Measurements from ENCODE around the gene HAND1. TPM values are rescaled to one million over a fixed set of nuclear protein-coding genes. Genes with fewer than 3 reads are reported as not detected.
"Not testable (repeated sequence)": the region's sequence is repeated elsewhere in the genome, so short reads cannot be mapped to it uniquely, and the experiment has no call there.

HAND1 gene
- total RNA-seq, 1 donor from 2014 or later: not detected

GRCh38 chr5:154518438-154518867, 40.4 kb upstream of the HAND1 start:
- no peak for DNase-seq (ENCODE audit: extremely low spot score in 2 of 2)
- no peaks in the 10 kb centered on the region for H3K36me3 ChIP-seq
- TF ChIP-seq CTCF (IDR thresholded peaks at IDR 0.05) (no peak), POLR2AphosphoS5 (IDR thresholded peaks at IDR 0.05; ENCODE audit: insufficient read depth in 1 of 2, low read depth in 1 of 2) (no peak), POLR2A (IDR thresholded peaks at IDR 0.05) (no peak)
- no peaks in the 10 kb centered on the region for H3K9me3 ChIP-seq
- no peak overlapping the region for H3K4me3 ChIP-seq
- H3K4me1 ChIP-seq: peaks cover 8% of the 10 kb centered on the region
- no peaks in the 10 kb centered on the region for H3K27me3 ChIP-seq
- H3K27ac ChIP-seq: no peak overlapping the region
- intact Hi-C loops (cut with DNase I): no loop called here

GRCh38 chr5:154517810-154518437, 39.9 kb upstream of the HAND1 start:
- no peaks in the 10 kb centered on the region for H3K36me3 ChIP-seq
- TF ChIP-seq POLR2A (IDR thresholded peaks at IDR 0.05) (no peak), CTCF (IDR thresholded peaks at IDR 0.05) (no peak), POLR2AphosphoS5 (IDR thresholded peaks at IDR 0.05; ENCODE audit: insufficient read depth in 1 of 2, low read depth in 1 of 2) (no peak)
- no peak overlapping the region for H3K27ac ChIP-seq
- no peaks in the 10 kb centered on the region for H3K9me3 ChIP-seq
- DNase-seq (ENCODE audit: extremely low spot score in 2 of 2): no peak
- no peaks in the 10 kb centered on the region for H3K27me3 ChIP-seq
- intact Hi-C loops (cut with DNase I): no loop called here
- peaks cover 3% of the 10 kb centered on the region for H3K4me1 ChIP-seq
- H3K4me3 ChIP-seq: no peak overlapping the region

GRCh38 chr5:154517181-154517580, 39.2 kb upstream of the HAND1 start:
- H3K4me3 ChIP-seq: no peak overlapping the region
- H3K4me1 ChIP-seq: no peaks in the 10 kb centered on the region
- no peak for DNase-seq (ENCODE audit: extremely low spot score in 2 of 2)
- H3K36me3 ChIP-seq: no peaks in the 10 kb centered on the region
- TF ChIP-seq POLR2A (IDR thresholded peaks at IDR 0.05) (no peak), CTCF (IDR thresholded peaks at IDR 0.05) (no peak), POLR2AphosphoS5 (IDR thresholded peaks at IDR 0.05; ENCODE audit: insufficient read depth in 1 of 2, low read depth in 1 of 2) (no peak)
- H3K27ac ChIP-seq: no peak overlapping the region
- intact Hi-C loops (cut with DNase I): no loop called here
- H3K27me3 ChIP-seq: no peaks in the 10 kb centered on the region
- H3K9me3 ChIP-seq: no peaks in the 10 kb centered on the region

- no peak for DNase-seq (ENCODE audit: extremely low spot score in 2 of 2)
- TF ChIP-seq POLR2AphosphoS5 (IDR thresholded peaks at IDR 0.05; ENCODE audit: insufficient read depth in 1 of 2, low read depth in 1 of 2): no peak
- TF ChIP-seq CTCF (IDR thresholded peaks at IDR 0.05): no peak
- no peaks in the 10 kb centered on the region for H3K4me1 ChIP-seq
- intact Hi-C loops (cut with DNase I): no loop called here
- H3K36me3 ChIP-seq: no peaks in the 10 kb centered on the region
- no peaks in the 10 kb centered on the region for H3K9me3 ChIP-seq
- no peak overlapping the region for H3K27ac ChIP-seq
- H3K27me3 ChIP-seq: no peaks in the 10 kb centered on the region
- no peak overlapping the region for H3K4me3 ChIP-seq
These were observed 38.4 kb upstream of the HAND1 start for GRCh38 chr5:154516475-154516874.

GRCh38 chr5:154515488-154515887, 37.5 kb upstream of the HAND1 start:
- H3K27me3 ChIP-seq; H3K36me3 ChIP-seq; H3K4me3 ChIP-seq; H3K4me1 ChIP-seq; H3K27ac ChIP-seq; intact Hi-C loops (cut with DNase I); DNase-seq (ENCODE audit: extremely low spot score in 2 of 2); H3K9me3 ChIP-seq: not testable (repeated sequence)
